Peyer's patch (tissue), 4 donors: ENCODE measurements around the gene COL23A1.

Experiments used
- POLR2A ChIP-seq, 2 donors: fragments of 450-650 bp; IDR thresholded peaks; one replicate each; pipeline ENCODE4 v1.5.1; 2017; ENCODE audit warnings: antibody characterized with exemption in 2 of 2, mild to moderate bottlenecking in 2 of 2, moderate library complexity in 2 of 2
- TF ChIP-seq, protein P1 (sequence below), 6 experiments: fragments of 450-650 bp in 4 of 6; fragments of 200-600 bp in 2 of 6; sonication (generic) in 1 of 6; IDR thresholded peaks; one replicate each; pipeline ENCODE4 v1.5.1; 2017 to 2019; ENCODE audit warnings: antibody characterized with exemption in 6 of 6, mild to moderate bottlenecking in 3 of 6, moderate library complexity in 1 of 6

DNA sequence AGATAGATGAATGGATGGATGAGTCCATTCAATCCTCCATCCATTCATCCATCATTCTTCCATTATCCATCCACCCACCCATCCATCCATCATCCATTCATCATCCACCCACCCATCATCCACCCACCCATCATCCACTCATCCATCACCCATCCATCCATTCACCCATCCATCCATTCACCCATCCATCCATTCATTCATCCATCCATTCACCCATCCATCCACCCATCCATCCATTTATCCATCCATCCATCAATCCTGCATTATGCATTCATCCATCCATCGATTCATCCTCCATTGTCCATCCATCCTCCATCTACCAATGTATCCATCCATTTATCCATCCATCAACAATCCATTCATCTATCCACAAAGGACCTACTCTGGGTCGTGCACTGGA is 344.8 kb downstream of the COL23A1 start:
- TF ChIP-seq, protein P1, sequence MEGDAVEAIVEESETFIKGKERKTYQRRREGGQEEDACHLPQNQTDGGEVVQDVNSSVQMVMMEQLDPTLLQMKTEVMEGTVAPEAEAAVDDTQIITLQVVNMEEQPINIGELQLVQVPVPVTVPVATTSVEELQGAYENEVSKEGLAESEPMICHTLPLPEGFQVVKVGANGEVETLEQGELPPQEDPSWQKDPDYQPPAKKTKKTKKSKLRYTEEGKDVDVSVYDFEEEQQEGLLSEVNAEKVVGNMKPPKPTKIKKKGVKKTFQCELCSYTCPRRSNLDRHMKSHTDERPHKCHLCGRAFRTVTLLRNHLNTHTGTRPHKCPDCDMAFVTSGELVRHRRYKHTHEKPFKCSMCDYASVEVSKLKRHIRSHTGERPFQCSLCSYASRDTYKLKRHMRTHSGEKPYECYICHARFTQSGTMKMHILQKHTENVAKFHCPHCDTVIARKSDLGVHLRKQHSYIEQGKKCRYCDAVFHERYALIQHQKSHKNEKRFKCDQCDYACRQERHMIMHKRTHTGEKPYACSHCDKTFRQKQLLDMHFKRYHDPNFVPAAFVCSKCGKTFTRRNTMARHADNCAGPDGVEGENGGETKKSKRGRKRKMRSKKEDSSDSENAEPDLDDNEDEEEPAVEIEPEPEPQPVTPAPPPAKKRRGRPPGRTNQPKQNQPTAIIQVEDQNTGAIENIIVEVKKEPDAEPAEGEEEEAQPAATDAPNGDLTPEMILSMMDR (IDR thresholded peaks at IDR 0.05): no peak
- TF ChIP-seq POLR2A (IDR thresholded peaks at IDR 0.05): no peak
